ENCODE measurements around the gene ENTPD1.

GRCh38 chr10:95758351-95759025, 2.5 kb downstream of the ENTPD1 start:
- TF ChIP-seq, protein P1, sequence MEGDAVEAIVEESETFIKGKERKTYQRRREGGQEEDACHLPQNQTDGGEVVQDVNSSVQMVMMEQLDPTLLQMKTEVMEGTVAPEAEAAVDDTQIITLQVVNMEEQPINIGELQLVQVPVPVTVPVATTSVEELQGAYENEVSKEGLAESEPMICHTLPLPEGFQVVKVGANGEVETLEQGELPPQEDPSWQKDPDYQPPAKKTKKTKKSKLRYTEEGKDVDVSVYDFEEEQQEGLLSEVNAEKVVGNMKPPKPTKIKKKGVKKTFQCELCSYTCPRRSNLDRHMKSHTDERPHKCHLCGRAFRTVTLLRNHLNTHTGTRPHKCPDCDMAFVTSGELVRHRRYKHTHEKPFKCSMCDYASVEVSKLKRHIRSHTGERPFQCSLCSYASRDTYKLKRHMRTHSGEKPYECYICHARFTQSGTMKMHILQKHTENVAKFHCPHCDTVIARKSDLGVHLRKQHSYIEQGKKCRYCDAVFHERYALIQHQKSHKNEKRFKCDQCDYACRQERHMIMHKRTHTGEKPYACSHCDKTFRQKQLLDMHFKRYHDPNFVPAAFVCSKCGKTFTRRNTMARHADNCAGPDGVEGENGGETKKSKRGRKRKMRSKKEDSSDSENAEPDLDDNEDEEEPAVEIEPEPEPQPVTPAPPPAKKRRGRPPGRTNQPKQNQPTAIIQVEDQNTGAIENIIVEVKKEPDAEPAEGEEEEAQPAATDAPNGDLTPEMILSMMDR (conservative IDR thresholded peaks at IDR 0.05 in 1 of 2, IDR thresholded peaks at IDR 0.05 in 1 of 2; ENCODE audit: low read depth in 1 of 2, low read length in 2 of 2): no peak
- TF ChIP-seq EZH2 (IDR thresholded peaks at IDR 0.05; ENCODE audit: low read length, missing control alignments): no peak

Measured in fibroblast of lung (primary cell).